ENCODE measurements around the gene SLC35E2B. TPM values are rescaled to one million over a fixed set of nuclear protein-coding genes. Genes with fewer than 3 reads are reported as not detected.
"Not testable (repeated sequence)": the region's sequence is repeated elsewhere in the genome, so short reads cannot be mapped to it uniquely, and the experiment has no call there.

Gene SLC35E2B
- total RNA-seq, 2 experiments from 2014 or later = 21.9 to 25.6 TPM

DNA sequence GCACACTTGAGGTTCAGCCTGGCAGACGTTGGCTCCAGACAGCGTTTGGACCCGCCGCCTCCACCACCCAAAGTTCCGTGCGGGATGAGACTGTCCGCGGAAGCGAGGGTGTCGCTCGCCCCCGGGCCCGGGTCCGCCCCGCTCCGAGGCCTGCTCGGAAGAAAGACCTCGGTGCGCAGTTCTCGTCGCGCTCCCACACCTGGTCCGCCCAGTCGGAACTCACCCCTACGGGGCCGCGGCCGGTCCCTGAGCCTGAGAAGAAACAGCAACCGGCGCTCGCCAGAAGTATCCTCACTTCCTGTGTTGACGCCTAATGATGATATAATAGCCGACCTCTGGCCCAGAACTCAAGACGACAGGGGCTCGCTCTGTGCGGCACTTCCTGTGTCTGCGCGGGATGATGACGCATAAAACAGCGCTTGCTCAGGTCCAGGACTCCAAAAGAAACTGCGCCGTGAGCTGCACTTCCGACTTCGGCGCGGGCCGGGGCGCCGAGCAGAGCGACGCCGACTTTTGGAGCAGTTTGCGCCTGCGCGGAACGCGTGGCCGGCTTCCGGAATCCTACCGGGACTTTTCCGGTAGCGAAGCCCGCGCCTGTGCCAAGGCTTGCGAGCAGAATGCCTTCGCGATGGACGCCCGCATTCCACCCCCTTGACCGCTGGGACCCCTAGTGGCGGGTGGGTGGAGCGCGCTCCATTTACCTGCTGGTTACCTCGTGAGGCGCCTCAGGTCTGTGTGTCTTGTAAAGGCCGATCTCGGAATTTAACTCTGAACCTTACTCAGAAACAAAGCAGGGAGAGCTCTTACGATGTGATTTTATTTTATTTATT is 31.7 kb upstream of the SLC35E2B start, which contains the start of gene CDK11A:
TSS of gene CDK11A (minus strand) at position 323 of the 830 bp plus-strand sequence. CDS start 1,539 bp downstream, outside the sequence.
- Mint-ChIP-seq H3K27ac (peak within 1 kb of the TSS; percentile 95), H3K4me3 (peak within 1 kb of the TSS; percentile 90)
- H3K9me3 Mint-ChIP-seq; H3K36me3 Mint-ChIP-seq (ENCODE audit: low read depth); H3K27me3 Mint-ChIP-seq (ENCODE audit: low read depth); H3K4me1 Mint-ChIP-seq (ENCODE audit: low read depth); CTCF ChIA-PET: not testable (repeated sequence)
- peak; percentile 99 for DNase-seq
- intact Hi-C loops (cut with micrococcal nuclease) = loop anchor here (5.0 kb wide), 2 partner anchors 67 to 183 kb away; partner anchors contain the start of gene CDK11B

DNA sequence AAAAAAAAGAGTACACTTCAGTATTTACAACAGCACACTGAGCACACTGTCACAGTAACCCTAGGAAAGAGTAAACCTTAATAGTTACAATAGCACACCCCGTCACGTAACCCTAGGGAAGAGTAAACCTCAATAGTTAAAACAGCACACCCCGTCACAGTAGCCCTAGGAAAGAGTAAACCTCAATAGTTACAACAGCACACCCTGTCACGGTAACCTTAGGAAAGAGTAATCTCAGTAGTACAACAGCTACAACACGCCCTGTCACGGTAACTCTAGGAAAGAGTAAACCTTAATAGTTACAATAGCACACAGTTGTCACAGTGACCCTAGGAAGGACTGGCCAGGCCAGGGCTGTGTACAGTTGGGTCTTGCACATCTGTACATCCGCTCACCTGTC is 28.6 kb upstream of the SLC35E2B start:
- CTCF ChIA-PET = no interaction called here
- intact Hi-C loops (cut with micrococcal nuclease) = loop anchor here (5.0 kb wide), 2 partner anchors 64 to 186 kb away; partner anchors contain the start of gene CDK11B
- DNase-seq = no peak
- Mint-ChIP-seq H3K4me1 (ENCODE audit: low read depth) (peaks cover 3% of the 10 kb centered on the region), H3K4me3 (no peak overlapping the region), H3K27ac (no peak overlapping the region), H3K36me3 (ENCODE audit: low read depth) (peaks cover 18% of the 10 kb centered on the region), H3K27me3 (ENCODE audit: low read depth) (no peaks in the 10 kb centered on the region), H3K9me3 (no peaks in the 10 kb centered on the region)

DNA sequence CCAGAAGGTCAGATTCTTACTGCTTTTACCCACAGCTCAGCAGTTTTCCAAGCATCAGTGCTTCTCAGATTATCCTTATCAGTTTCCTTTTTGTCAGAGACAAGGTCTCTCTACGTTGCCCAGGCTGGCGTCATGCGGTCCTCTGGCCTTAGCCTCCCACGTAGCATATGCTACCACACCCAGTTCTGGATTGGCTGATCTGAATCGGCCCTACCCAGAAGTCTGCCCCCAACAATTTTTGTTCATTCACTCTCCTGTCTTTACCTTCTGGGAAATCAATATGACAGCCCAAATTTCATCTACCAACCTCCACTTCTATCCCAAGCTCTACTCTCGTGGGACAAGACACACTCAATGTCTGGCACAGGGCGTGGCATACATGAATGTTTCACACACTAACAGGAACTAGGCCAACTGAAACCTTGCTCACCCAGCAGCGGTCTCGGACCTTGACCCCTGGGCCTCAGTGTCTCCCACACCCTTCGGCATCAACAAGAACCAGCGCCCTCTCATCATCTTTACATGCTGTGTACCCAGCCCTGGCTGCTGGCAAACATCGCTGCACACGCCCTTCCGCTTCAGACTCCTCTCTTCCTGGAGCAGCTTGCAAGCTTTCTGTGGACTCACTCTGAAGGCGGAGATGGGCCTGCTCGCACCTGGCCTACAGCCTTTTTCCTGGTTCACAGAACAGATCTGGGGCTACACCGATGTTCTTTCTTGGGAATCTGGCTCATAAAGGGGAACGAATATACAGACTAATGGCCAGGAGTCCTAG is 22.7 kb upstream of the SLC35E2B start:
- H3K27me3 Mint-ChIP-seq (ENCODE audit: low read depth); H3K27ac Mint-ChIP-seq; H3K4me1 Mint-ChIP-seq (ENCODE audit: low read depth); DNase-seq; H3K4me3 Mint-ChIP-seq; intact Hi-C loops (cut with micrococcal nuclease); H3K9me3 Mint-ChIP-seq; CTCF ChIA-PET: not testable (repeated sequence)
- peaks cover 18% of the 10 kb centered on the region for H3K36me3 Mint-ChIP-seq (ENCODE audit: low read depth)

DNA sequence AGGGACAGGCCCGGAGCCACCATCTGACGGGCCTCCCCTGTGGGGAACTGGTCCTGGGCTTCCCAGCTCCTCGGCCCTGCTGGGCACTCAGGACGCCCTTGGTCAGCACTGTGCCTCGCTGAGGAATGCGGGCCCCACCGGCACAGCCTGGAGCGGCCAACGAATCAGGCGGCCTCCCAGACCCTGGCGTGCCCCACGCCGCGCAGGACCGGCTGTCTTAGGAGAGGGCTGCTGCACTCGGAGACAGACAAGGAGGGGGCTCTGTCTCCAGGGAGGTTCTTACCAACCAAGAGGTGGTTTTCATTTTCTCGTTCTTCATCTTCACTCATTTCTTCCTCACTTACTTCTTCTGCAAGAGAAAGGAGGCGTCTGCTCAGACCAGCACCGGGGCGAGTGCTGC is 15.3 kb upstream of the SLC35E2B start:
- DNase-seq; H3K27ac Mint-ChIP-seq; CTCF ChIA-PET; H3K36me3 Mint-ChIP-seq (ENCODE audit: low read depth); intact Hi-C loops (cut with micrococcal nuclease); H3K27me3 Mint-ChIP-seq (ENCODE audit: low read depth); H3K4me3 Mint-ChIP-seq; H3K9me3 Mint-ChIP-seq; H3K4me1 Mint-ChIP-seq (ENCODE audit: low read depth): not testable (repeated sequence)

DNA sequence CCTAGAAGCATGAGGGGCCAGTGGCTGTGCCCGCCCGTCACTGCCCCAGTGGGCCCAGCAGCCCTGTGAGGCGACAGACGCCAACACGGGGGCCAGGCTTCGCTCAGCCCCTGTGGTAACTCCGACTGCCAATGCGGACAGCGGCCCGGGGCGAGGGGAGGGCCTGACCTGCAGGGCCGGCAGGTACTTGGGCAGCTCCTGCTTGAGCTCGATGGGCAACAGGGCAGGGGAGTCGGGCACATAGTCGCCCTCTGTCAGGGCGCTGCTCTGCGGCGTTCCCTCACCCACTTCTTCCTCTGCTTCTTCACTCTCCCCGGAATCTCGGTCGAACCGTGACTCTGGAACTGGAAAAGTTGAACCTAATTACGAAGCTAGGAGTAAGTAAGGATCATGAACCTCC is 14.6 kb upstream of the SLC35E2B start:
- DNase-seq = not testable (repeated sequence)

DNA sequence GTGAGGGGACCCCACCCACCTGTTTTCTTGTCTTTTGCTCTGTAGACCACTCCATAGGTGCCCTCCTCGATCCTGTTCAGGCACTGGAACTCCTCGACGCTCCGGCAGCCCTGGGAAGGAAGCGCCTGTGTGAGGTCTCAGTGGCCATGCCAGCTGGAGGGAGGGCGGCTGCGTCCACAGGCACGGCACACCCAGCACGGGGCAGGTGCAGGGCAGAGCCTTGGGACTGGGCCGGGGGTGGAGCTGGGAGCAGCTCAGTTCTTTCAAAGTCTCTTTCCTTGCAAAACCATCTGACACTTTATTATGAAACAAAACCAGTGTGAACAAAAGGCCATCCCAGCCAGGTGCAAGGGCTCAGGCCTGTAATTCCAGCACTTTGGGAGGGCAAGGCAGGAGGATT is 13.0 kb upstream of the SLC35E2B start:
- CTCF ChIA-PET; H3K27me3 Mint-ChIP-seq (ENCODE audit: low read depth); H3K4me1 Mint-ChIP-seq (ENCODE audit: low read depth); H3K4me3 Mint-ChIP-seq; H3K9me3 Mint-ChIP-seq; H3K27ac Mint-ChIP-seq; DNase-seq; H3K36me3 Mint-ChIP-seq (ENCODE audit: low read depth); intact Hi-C loops (cut with micrococcal nuclease): not testable (repeated sequence)

More for the DNA sequence above, 14.6 kb upstream of the SLC35E2B start:
- H3K36me3 Mint-ChIP-seq (ENCODE audit: low read depth); CTCF ChIA-PET; intact Hi-C loops (cut with micrococcal nuclease); H3K4me1 Mint-ChIP-seq (ENCODE audit: low read depth); H3K27me3 Mint-ChIP-seq (ENCODE audit: low read depth); H3K9me3 Mint-ChIP-seq; H3K27ac Mint-ChIP-seq; H3K4me3 Mint-ChIP-seq: not testable (repeated sequence)

DNA sequence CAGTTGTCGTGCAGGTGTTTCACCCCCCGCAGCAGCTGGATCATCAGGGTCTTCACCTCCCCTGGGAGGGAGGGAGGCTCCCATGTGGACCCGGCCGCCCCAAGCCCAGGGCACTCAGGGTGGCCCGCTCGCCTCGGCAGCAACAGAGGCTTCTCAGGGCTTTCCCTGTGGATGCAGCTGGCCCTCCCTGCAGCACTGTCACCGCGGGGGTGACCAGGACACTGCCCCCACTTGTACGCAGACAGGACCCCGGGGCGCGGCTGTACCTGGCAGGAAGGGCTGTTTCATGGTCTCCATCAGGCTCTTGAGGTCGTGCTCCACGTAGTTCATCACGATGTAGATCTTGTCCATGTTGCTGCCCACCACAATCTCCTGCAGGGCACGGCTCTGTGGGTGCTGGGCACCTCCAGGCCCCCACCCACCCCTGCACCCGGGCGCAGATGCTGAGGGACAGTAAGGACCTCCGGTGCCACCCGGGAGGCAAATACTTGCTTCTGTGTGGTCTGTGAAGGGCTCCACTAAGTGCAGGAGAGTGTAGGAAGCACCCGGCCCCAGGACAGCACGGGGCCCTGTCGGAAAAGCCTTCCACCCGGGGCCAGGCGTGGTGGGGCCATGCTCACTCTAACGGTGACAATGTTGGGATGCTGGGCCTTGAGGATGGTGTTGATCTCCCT is 11.8 kb upstream of the SLC35E2B start:
- DNase-seq; H3K36me3 Mint-ChIP-seq (ENCODE audit: low read depth); H3K4me1 Mint-ChIP-seq (ENCODE audit: low read depth); CTCF ChIA-PET; H3K4me3 Mint-ChIP-seq; H3K27me3 Mint-ChIP-seq (ENCODE audit: low read depth); intact Hi-C loops (cut with micrococcal nuclease); H3K27ac Mint-ChIP-seq; H3K9me3 Mint-ChIP-seq: not testable (repeated sequence)

DNA sequence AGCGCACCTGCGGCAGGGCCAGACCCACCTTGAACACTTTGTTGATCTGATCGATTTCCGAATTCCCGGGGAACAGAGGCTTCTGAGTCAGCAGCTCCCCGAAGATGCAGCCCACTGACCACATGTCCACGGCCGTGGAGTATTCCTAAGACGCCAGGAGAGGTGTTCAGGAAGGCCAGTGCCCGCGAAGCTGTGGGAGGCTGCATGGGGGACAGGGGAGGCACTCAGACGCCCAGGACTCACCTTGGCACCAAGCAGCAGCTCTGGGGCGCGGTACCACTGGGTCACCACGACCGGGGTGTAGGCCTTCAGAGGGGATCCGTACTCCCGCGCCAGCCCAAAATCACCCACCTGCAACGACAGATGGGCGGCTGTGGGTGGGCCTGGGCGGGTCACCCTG is 11.2 kb upstream of the SLC35E2B start:
- Mint-ChIP-seq H3K36me3 (ENCODE audit: low read depth) (peaks cover 2% of the 10 kb centered on the region), H3K4me1 (ENCODE audit: low read depth) (no peaks in the 10 kb centered on the region), H3K9me3 (no peaks in the 10 kb centered on the region), H3K27me3 (ENCODE audit: low read depth) (no peaks in the 10 kb centered on the region), H3K4me3 (no peak overlapping the region), H3K27ac (no peak overlapping the region)
- CTCF ChIA-PET = no interaction called here
- intact Hi-C loops (cut with micrococcal nuclease) = no loop called here
- no peak for DNase-seq

DNA sequence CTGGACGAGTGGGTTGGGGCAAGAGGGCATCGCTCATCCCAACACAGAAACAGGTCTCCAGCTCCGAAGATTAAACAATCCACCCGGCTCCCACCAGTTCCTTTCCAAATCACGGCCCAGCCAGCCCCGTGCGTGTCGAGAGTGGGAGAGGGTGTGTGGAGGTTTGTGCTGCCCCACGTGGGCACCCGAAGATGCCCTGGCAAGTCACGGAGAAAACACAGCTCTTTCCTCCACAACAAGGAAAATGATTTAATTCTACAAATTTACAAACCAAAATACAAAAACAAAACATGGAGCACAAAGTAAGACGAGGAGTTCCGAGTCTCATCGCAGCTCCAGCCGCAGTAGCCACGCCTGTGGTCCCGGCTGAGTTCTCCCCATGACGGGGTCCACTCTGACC is 9.9 kb upstream of the SLC35E2B start:
- H3K27ac Mint-ChIP-seq; H3K4me1 Mint-ChIP-seq (ENCODE audit: low read depth); H3K27me3 Mint-ChIP-seq (ENCODE audit: low read depth); H3K9me3 Mint-ChIP-seq; H3K4me3 Mint-ChIP-seq; CTCF ChIA-PET; intact Hi-C loops (cut with micrococcal nuclease); DNase-seq; H3K36me3 Mint-ChIP-seq (ENCODE audit: low read depth): not testable (repeated sequence)

DNA sequence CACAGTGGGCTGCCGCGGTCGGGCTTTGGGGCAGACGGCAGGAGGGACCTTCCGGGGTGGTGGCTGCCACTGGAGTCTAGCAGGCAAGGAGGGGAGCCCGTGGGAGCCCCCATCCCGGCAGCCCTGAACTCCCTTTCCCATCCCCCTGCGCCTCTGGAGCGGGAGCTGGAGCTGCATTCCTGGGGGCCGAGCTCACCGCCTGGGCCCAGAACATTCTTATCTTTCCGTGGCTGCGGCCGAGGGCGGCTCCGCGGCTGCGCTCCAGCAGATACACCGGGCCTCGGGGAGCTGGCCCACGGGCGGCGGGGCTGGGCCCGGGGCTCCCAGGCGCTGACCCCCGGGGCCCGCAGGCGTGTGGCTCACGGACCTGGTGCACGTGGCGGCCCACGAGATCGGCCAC is 8.0 kb upstream of the SLC35E2B start:
- H3K36me3 Mint-ChIP-seq (ENCODE audit: low read depth); DNase-seq: not testable (repeated sequence)

DNA sequence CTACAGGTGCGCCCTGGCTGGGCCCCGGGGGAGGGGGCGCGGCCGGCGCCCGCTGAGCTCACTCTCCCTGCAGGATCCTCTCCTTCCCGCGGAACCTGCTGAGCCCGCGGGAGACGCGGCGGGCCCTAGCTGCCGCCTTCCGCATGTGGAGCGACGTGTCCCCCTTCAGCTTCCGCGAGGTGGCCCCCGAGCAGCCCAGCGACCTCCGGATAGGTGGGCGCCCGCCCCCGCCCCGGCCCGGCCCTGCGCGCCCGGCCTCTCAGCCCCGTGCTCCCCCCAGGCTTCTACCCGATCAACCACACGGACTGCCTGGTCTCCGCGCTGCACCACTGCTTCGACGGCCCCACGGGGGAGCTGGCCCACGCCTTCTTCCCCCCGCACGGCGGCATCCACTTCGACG is 7.5 kb upstream of the SLC35E2B start:
- H3K27me3 Mint-ChIP-seq (ENCODE audit: low read depth); DNase-seq; CTCF ChIA-PET; H3K36me3 Mint-ChIP-seq (ENCODE audit: low read depth); H3K27ac Mint-ChIP-seq; H3K9me3 Mint-ChIP-seq; H3K4me3 Mint-ChIP-seq; intact Hi-C loops (cut with micrococcal nuclease); H3K4me1 Mint-ChIP-seq (ENCODE audit: low read depth): not testable (repeated sequence)

More for the DNA sequence above, 8.0 kb upstream of the SLC35E2B start:
- intact Hi-C loops (cut with micrococcal nuclease); H3K4me3 Mint-ChIP-seq; H3K27me3 Mint-ChIP-seq (ENCODE audit: low read depth); H3K4me1 Mint-ChIP-seq (ENCODE audit: low read depth); CTCF ChIA-PET; H3K27ac Mint-ChIP-seq; H3K9me3 Mint-ChIP-seq: not testable (repeated sequence)

DNA sequence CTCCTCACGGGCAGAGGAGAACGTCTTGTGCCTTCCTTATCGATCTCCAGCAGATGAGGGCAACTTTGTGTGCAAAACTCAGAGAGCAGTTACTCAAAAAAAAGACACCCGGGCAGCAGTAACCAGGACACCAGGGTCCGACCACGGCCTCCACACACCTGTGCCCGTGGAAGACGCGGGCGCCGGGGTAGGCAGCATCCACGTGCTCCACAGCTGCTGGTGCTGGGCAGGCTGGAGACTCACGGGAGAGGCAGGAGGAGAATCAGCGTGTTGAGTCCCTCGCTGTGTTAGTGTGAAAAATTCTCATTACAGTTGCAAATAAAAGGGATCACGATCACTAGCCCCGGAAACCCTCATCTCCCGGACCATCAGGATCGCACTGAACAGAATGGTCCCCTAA is 6.5 kb upstream of the SLC35E2B start:
- H3K4me1 Mint-ChIP-seq (ENCODE audit: low read depth); DNase-seq; CTCF ChIA-PET; H3K36me3 Mint-ChIP-seq (ENCODE audit: low read depth); intact Hi-C loops (cut with micrococcal nuclease); H3K4me3 Mint-ChIP-seq; H3K27ac Mint-ChIP-seq; H3K27me3 Mint-ChIP-seq (ENCODE audit: low read depth); H3K9me3 Mint-ChIP-seq: not testable (repeated sequence)
